Forelimb muscle (tissue), 1 donor: Measurements from ENCODE around the gene RCOR3. TPM values are rescaled to one million over a fixed set of nuclear protein-coding genes. Genes with fewer than 3 reads are reported as not detected.
"Not testable (repeated sequence)": the region's sequence is repeated elsewhere in the genome, so short reads cannot be mapped to it uniquely, and the experiment has no call there.

Experiments
- DNase-seq: peaks from one replicate; pipeline ENCODE4 v3.0.0-alpha.2; 2013; ENCODE audit warnings: low read depth
- polyA plus RNA-seq: library from polyadenylated mRNA; unstranded; fragments of 120-200 nt; gene quantifications from one replicate; pipeline ENCODE4 v1.2.1, GENCODE V29; 2013; ENCODE audit not compliant: insufficient read length

RCOR3 gene
- polyA plus RNA-seq, result 56.5 TPM

GRCh38 chr1:211258756-211259637 is at the start of gene RCOR3:
Gene RCOR3 (plus strand): TSS chr1:211259366. CDS start chr1:211259561, 195 bp downstream.
- DNase-seq, result peak; percentile 46

- no peak for DNase-seq
Measured at GRCh38 chr1:211210052-211210451, 49.1 kb upstream of the RCOR3 start.

GRCh38 chr1:211210965-211211364 is 48.2 kb upstream of the RCOR3 start:
- DNase-seq, result no peak

GRCh38 chr1:211213702-211214101 is 45.5 kb upstream of the RCOR3 start:
- DNase-seq, result no peak

DNA sequence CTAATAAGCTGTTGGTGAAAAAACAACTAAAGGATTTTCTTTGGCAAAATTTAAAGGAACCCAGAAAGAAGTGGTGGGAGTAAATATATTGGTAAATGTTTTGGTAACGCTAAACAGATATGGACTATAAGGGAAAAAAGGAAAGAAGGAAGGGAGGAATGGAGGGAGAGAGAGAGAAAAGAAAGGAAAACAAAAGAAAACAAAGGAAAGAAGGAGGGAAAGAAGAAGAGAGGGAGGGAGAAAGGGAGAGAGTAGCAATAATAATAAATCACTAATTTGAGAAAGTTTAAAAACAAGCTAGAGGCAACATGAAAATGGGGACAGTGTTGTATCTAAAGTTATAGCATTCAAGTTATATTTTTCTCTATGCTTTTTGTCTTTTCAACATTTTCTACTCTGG is 43.6 kb upstream of the RCOR3 start:
- DNase-seq, result no peak

DNA sequence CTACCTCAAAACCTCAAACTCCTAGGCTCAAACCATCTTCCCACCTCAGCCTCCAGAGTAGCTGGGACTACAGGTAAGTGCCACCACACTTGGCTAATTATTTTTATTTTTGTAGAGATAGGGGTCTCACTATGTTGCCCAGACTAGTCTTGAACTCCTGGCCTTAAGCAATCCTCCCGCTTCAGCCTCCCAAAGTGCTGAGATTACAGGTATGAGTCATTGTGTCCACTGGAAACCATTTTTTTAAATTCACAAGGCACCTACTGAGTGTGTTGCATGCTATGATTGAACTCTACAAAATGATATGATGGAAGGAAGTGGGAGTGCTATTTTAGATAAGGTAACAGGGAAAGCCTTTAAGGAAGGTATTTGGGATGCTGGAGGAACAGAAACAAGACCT is 41.8 kb upstream of the RCOR3 start:
- DNase-seq, result no peak

DNA sequence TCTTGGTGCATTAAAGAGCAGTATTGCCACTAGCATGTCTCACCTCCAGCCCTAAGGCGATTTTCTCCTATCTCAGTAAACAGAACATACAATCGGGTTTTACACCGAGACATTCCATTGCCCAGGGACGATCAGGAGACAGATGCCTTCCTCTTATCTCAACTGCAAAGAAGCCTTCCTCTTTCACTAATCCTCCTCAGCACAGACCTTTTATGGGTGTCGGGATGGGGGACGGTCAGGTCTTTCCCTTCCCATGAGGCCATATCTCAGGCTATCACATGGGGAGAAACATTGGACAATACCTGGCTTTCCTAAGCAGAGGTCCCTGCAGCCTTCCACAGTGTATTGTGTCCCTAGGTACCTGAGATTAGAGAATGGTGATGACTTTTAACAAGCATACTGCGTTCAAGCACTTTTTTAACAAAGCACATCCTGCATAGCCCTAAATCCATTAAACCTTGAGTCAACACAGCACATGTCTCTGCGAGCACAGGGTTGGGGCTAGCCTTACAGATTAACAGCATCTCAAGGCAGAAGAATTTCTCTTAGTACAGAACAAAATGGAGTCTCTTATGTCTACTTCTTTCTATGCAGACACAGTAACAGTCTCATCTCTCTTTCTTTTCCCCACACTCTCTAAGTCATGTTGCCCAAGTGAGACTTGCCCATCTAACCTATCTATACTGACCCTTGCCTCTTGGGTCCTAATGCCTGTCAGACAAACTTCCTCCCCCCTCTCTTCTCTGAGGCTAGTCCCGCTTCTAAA is 36.5 kb upstream of the RCOR3 start:
- not testable (repeated sequence) for DNase-seq

DNA sequence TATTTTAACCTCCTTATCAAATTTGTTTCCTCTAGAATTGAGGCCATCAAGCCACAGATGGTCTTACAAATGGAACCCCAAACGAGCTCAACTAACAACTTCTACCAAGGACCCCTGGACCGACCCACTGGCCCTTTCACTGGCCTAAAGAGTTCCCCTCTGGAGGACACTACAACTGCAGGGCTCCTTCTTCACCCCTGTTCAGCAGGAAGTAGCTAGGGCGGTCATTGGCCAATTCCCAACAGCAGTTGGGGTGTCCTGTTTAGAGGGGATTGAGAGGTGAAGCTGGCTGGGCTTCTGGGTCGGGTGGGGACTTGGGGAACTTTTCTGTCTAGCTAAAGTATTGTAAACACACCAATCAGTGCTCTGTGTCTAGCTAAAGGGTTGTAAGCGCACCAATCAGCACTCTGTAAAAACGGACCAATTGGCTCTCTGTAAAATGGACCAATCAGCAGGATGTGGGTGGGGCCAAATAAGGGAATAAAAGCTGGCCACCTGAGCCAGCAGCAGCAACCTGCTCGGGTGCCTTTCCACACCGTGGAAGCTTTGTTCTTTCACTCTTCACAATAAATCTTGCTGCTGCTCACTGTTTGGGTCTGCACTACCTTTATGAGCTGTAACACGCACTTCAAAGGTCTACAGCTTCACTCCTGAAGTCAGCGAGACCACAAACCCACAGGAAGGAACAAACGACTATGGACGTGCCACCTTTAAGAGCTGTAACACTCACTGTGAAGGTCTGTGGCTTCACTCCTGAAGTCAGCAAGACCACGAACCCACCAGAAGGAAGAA is 30.4 kb upstream of the RCOR3 start:
- not testable (repeated sequence) for DNase-seq

- DNase-seq, result no peak
Measured at GRCh38 chr1:211229365-211229759, 29.8 kb upstream of the RCOR3 start.

GRCh38 chr1:211231873-211232272 is 27.3 kb upstream of the RCOR3 start:
- no peak for DNase-seq

GRCh38 chr1:211236633-211237320 is 22.4 kb upstream of the RCOR3 start:
- no peak for DNase-seq

- DNase-seq, result no peak
Measured at GRCh38 chr1:211237579-211237978, 21.6 kb upstream of the RCOR3 start.

- not testable (repeated sequence) for DNase-seq
Measured at GRCh38 chr1:211240567-211240966, 18.6 kb upstream of the RCOR3 start.

DNA sequence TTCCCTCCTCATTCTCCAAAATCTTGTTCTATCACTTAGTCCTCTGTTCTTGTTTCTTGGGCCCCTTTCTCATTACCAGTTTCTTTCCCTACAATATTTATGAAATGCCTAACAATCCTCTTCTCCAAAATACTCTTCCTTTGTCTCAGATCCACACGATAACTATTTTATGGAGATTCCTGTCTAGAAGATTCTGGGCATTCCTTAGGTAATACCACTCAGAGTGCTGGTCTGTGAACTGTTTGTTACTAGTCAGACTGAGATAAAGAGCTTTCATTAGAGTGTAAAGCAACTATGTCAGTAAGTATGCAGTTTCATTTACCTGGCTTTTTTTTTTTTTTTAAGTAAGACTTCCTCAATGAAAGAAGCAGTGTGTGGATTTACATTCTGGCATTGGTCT is 18.1 kb upstream of the RCOR3 start:
- no peak for DNase-seq

DNA sequence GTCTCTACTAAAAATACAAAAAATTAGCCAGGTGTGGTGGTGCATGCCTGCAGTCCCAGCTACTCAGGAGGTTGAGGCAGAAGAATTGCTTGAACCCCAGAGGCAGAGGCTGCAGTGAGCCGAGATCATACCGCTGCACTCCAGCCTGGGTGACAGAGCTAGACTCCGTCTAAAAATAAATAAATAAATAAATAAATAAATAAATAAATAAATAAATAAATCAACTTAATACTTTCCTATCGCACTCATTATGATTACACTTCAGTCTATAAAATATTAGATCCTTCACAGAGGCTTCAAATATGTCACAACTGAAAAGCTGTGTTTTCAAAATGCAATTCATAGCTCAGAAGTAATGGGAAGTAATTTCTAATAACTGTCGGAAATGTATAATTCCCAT is 15.5 kb upstream of the RCOR3 start:
- DNase-seq, result not testable (repeated sequence)

GRCh38 chr1:211246583-211246982 is 12.6 kb upstream of the RCOR3 start:
- DNase-seq, result not testable (repeated sequence)

DNA sequence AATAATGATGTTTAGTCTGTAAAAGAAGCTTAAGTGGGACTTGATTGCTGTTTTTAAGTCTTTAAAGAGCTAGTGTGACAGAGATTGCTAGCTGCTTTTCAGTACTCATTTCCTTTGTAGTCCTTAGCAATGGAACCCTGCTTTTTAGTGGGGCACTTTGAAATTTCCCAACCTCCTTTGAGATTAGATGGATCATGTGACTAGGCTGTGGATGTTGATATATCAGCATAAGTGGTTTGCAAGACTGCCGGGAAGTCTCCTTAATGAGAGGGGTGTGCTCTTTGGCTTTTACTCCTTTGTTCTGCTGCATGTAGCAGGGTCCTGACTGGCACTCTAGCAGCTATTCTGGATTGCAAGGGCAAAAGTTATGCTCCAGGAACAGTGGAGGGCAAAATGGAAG is 11.2 kb upstream of the RCOR3 start:
- DNase-seq, result no peak

- DNase-seq, result not testable (repeated sequence)
Measured at GRCh38 chr1:211249611-211250010, 9.6 kb upstream of the RCOR3 start.

DNA sequence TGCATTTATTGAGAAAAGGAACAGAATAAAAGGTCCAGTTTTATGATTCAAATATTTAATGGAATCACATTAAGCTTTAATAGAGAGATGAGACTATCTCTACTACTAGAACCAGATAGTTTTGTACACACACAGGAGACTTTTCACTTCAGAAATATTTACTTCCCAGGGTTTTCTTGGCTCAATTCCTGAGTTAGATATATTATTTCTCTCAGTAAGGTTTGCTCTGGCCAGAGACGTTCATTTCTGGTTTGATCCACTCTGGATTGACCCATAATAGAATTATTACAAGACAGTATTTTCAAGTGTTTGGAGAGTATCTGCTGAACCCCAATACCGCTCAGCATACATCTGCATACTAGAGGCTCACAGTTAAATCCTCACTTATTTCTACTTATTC is 1.3 kb upstream of the RCOR3 start:
- peak; percentile 13 for DNase-seq

GRCh38 chr1:211258310-211258755 is 833 bp upstream of the RCOR3 start:
- peak; percentile 75 for DNase-seq

GRCh38 chr1:211259638-211260126 is 516 bp downstream of the RCOR3 start:
- DNase-seq, result no peak
